NCI-H128 (cell line): ENCODE data around the gene TUBA8.

Source experiments
- DNase-seq: peaks from one replicate; lab custom pipeline; 2025; ENCODE audit not compliant: unreplicated experiment; lab: John Stamatoyannopoulos, UW

The TUBA8 gene

DNA sequence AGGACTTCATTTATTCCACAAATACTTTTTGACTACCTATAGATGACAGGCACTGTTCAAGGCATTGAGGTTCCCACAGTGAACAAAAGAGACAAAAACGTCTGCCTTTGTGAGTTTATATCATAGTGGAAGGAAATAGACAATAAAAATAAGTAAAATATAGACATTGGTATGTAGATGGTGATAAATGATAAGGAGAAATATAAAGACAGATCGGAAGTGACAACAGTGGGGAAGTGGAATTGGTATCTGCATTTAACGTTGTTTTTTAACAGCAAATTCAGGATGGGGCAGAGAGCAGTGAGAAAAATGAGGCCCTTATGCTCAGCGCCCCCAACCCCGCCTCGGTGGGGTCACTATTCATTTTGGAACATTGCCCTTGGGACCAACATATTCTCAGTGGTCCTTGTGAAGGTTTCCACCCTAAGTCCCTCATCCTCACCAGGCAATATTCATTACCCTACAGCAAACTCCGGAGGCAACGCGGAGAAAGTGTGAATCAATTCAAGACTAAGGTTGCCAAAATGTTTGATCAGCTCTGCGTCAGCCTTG lies 33.4 kb upstream of the TUBA8 start:
- DNase-seq = no peak

DNA sequence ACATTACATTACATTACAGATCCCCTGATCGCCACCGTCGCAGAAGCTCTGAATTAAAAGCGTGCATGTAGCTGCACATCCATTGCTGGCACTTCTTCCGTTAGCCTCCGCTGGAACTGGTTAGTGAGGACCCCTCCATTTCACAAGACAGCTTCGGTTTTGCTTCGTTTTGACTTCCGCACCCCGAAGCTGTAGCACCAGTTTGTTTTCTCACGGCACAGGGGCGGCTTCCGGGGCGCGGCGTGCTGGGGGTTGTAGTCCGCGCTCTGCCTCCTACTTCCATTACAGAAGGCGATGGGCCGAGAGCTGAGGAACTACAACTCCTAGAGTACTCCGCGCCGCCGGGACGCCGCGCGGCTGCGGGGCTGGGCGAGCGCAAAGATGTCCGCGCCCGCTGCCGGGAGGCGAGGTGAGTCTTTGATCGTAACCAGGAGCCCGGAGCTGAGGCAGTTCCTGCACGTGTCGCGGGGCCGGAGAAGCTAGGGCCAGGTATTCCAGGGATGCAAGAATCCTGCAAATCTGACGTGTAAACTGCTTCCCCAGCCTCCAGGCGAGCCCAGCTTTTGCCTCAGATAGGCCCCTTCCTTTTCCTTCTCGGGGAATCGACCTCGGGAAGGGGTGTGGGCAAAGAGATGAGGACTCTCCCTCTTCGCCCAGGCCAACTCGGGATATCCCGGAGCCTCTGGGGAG lies 32.8 kb upstream of the TUBA8 start, which contains the start of gene PEX26:
Gene PEX26 (plus strand): TSS at position 352 of the 690 bp plus-strand sequence. CDS start 387 bp downstream, outside the sequence.
- peak; percentile 61 for DNase-seq

DNA sequence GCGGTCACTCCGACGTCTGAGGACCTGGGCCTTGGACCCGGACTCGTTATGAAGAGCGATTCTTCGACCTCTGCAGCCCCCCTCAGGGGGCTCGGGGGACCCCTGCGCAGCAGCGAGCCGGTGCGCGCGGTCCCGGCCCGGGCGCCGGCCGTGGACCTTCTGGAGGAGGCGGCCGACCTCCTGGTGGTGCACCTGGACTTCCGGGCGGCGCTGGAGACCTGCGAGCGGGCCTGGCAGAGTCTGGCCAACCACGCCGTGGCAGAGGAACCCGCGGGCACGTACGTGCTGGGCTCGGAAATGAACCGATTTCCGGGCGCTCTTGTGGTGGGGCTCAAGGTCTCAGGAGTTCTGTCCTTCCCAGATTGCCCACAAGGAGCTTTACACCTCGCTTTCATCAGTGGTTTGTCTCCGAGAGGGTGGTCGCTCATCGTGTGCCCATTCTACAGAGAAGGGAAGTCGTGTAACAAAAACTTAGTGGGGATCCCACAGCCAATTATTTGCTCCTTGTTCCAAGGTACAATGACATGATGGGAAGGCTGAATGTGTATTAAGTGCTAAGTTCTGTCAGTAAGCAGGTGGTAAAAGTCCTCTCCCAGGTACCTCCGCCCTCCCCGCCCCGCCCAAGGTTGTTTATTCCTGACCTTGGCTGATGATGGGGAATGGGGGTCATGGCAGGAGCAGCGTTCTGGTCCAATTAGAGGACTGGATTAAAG lies 32.1 kb upstream of the TUBA8 start:
- no peak for DNase-seq

DNA sequence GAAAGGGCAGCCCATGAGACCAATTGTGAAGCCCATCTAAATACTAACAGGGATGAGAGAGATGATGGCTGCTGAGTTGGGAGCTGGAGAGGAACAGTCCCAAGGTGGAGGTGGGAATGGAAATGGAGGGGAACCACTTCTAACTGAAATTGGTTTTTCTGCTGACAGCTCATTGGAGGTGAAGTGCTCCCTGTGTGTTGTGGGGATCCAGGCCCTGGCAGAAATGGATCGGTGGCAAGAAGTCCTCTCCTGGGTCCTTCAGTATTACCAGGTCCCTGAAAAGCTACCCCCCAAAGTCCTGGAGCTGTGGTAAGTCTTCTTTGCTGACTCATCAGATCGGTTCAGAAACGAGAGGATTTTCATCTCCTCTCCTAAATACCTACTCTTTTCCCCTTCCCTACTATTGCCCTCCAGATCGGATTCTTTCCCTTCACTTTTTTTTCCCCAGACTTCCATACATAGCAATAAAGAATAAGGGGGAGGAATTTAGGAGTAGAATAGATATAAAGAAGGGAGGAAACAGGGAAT lies 30.8 kb upstream of the TUBA8 start:
- DNase-seq = no peak

DNA sequence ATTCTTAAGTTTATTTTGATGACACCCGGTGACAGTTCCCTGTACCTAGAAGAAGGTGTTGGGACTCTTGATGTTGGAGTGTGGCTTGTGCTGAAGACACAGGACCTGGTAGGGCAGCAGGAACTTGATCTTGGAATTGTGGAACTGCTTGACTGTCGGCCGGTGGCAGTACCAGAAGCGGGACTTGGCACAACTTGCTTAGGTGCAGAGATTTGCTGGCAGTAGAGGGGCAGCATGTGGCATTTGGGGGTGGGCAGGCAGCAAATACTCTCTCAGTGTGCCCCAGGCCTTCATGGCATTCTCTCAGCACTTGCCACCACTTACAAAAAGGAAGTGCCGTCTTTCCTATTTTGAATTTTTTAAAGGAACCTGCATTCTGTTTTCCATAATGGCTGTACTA lies 29.2 kb upstream of the TUBA8 start:
- no peak for DNase-seq

DNA sequence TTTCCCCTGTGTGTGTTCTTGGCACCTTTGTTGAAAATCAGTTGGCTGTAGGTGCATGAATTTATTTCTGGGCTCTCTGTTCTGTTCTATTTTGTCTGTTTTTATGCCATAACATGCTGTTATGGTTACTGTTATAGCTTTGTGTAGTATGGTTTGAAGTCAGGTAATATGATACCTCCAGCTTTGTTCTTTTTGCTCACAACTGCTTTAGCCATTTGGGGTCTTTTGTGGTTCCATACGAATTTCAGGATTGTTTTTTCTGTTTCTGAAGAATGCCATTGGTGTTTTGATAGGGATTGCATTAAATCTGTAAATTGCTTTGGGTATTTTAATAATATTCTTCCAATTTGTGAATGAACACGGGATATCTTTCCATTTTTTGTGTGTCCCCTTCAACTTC lies 28.1 kb upstream of the TUBA8 start:
- DNase-seq = no peak

DNA sequence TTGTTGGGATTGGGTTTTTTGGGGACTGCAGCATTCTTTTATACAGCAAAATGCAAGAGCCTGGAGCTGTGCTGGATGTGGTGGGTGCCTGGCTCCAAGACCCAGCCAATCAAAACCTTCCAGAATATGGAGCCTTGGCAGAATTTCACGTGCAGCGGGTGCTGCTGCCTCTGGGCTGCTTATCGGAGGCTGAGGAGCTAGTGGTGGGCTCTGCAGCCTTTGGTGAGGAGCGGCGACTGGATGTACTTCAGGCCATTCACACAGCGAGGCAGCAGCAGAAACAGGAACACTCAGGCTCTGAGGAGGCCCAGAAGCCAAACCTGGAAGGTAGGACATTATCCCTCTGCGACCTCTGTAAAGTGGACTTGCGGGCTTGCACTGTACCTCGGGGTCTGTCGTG lies 27.2 kb upstream of the TUBA8 start:
- no peak for DNase-seq

DNA sequence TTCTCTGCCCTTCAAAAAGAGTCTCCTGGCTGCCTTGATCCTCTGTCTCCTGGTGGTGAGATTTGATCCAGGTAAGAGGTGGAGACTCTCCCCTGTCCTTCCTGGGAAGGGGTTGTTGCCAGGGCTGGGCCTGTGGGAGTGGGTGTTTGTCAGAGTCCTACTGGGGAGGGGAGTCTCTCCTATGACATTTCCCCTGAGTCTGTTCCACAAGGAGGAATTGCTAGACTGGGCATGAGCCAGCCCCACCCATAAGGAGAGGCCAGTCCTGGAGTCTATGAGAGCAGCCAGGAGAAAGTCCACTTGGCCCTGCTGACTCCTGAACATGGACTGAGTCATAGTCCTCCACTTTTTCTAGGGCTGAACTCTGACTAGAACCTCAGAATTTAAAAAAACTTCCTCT lies 25.4 kb upstream of the TUBA8 start:
- no peak for DNase-seq

DNA sequence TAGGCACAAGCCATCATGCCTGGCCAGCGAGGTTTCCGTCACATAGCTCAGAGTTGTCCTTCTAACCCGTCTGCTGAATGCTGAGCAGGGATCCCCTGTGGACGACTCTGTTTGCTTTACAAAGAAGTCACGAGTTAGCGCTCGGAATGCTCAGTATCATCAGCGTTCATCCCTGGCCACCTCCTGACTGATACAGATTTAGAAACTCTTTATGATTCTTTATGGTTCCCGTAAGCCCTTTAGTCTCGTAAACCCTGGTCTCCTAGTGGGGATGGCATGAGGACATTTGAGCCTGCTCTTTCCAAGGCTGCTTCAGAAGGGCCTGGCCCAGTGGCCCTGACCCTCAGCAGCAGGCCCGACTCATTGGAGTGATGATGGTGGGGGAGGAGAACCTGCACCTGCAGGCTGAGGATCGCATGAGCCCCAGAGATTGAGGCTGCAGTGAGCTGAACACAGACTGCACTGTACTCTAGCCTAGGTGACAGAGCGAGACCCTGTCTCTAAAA lies 23.2 kb upstream of the TUBA8 start:
- DNase-seq = no peak

DNA sequence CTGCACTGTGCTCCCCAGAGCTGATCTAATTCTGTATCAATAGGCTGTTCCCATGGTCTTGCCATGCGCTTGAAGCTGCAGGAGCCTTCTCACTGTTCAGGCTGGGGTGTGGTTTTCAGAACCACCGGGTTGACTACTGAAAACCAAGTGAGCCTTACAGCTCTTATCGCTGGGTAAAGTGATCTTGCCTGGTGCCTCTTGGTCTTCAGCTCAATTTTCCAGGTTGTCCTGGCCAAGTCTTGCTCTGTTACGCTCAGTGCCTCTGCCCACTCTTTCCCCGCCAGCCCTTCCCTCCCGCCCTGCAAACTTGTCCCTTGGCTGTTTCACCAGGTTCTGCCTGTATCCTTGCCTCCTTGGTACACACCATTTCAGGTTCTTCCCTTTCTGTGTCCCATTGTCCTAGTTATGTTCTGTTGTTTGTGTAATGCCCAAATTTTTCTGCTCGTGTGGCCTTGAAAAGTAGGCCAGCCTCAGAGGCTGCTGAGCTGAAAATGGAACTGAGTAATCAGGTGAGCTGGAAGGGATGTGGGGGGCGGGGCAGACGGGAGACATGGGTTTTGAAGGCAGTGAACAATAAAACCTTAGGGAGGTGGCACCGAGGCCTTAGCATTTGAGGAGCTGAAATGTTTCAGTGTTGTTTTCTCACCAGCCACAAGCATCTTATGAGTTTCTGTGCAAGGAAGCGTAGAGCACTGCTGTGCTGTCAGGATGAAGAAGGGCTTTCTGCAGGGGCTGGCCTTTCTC lies 21.6 kb upstream of the TUBA8 start:
- no peak for DNase-seq

DNA sequence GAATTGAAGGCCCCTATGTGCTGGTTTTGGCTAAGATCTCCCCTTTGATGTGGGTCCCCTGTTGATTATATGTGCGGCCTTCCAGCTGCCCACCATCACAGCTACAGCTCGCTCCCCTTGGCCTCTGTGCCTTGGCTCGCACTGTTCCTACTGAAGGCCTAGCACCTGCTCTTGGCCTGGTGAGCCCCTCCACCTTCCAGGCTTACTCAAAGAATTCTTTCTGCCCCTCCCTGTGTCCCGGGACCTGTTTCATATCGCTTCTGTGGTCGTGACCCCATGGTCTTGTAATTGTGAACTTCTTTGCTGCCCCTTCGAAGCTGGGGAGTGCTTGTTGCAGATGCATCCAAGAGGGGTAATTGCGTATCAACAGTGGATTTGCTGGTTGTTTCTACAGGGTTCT lies 20.3 kb upstream of the TUBA8 start:
- DNase-seq = no peak

DNA sequence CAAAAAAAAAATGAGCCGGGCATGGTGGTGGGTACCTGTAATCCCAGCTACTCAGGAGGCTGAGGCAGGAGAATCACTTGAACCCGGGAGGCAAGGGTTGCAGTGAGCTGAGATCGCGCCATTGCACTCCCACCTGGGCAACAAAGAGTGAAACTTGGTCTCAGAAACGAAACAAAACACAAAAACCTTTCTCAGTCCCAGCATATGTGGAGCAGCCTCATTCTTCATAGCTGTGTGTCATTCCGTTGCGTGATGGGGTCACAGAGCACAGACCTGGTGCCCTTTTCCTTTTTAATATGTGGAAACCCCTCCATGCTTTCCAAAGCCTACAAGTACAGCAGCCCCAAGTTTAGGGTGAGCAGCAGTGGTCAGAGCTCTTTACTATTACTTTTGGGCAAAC lies 19.1 kb upstream of the TUBA8 start:
- no peak for DNase-seq

DNA sequence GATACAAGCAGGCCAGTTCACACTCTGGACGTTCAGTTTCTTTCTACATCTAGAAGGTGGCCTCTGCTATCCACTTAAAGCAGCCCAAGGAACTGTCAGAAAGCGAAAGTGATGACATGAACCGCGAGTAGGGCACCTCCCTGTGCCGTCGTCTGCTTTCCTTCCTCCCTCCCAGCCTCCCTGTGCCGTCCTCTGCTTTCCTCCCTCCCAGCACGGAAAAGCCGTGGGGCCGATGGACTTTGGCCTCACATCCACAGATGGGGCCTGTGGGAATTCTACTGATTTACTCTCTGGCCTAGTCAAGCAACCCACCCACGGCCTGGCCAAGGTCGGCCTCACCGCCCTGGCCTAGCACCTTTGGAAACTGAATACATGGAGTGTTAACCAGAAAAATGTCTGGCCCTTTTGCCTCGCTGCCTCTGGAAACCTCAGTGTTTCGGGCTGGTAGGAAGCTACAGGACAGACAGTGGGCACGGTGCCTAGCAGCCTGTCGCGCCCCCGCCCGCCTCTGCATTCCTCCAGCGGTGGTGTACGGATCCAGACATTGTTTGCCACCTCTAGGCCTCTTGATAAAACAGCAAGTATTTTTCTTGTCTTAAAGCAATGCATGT lies 18.6 kb upstream of the TUBA8 start:
- no peak for DNase-seq

DNA sequence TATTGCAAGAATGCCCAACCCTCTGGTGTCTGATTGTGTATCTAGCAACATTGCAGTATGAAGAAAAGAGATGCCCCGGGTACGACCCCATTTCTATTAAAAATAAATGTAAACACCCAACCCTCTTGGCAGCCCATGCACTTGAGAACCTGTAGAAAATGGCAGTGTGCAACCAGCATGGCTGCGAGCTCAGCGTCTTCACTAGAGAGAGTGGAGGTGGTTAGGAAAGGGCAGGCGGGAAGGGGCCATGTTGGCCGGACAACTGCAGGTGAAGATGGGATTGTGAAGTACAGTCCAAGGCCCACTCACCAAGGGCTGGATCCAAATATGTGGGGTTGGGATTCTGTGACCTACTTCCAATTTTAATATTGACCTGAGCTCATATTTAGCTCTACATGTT lies 16.9 kb upstream of the TUBA8 start:
- no peak for DNase-seq

DNA sequence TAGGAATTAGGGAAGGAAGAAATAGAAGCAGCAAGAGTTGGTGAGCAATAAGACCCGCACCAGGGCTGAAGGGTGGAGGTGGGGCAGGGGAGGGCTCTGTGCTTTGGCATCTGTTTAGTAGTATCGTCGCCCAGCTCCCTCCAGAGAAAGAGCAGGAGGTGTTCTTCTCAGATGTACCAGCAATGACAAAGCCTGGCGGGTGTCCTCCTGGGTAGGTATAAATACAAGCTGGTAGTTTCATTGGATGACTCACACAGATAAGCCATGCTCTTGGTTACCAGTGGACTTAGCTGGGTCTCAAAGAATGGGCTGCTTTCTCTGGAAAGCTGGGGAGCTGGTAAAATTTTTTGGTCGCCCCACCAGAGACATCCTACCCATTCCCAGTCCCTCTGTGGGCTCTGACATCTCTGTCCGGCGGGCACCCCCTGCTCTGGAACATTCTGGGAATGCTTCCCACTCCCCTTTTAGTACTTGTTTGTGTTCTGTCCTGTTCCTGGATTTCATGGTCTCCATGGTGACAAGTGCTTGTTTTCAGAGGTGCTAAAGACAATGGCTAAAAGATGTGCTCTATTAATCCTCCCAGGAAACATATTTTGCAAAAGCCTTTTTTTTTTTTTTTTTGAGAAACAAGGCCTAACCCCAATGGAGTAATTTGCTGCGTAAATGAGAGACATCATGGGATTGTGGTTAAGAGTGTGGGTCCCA lies 15.4 kb upstream of the TUBA8 start:
- DNase-seq = no peak

DNA sequence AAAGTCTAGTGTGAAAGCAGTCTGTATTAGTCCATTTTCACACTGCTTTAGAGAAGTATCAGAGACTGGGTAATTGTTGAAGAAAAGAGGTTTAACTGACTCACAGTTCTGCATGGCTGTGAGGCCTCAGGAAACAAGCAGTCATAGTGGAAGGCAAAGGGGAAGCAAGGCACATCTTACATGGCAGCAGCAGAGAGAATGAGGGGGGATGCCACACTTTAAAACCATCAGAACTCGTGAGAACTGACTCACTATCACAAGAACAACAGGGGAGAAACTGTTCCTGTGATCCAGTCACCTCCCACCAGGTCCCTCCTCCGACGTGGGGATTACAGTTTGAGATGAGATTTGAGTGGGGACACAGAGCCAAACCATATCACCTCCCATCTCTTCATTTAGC lies 13.8 kb upstream of the TUBA8 start:
- no peak for DNase-seq

DNA sequence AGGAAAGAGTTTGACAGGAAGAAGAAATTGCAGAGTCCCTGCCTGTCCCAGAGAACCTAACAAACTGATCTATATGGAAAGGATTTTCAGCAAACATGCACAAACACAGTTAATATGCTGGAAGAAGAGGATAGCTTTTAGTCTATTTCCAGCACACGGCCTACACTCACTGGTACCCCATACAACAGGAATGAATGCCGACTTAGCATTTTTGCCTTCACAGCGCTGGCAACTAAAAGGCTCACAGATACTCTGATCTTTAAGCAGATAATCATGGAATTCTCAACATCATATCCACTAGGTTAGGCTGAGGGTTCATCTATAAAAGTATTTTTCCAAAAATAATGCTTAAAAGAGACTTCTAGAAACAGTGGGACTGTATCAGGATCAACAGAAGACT lies 9.8 kb upstream of the TUBA8 start:
- no peak for DNase-seq

DNA sequence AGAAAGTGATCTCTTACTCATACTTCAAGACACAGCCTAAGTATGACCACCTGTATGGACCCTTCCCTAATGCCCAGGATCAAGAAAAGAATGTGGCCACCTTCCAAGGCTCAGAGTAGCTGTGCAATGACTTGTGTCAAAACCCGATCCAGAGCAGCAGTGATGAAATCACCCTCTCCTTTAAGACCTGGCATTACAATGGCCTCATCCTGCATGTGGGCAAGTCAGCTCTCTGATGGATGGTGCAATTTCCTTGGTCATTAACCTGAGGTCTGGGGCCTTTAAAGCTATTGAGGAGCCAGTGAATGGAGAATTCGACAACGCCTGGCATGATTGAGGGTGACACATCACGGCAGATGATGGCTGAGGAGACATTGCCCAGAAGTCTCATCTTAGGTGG lies 9.1 kb upstream of the TUBA8 start:
- no peak for DNase-seq

DNA sequence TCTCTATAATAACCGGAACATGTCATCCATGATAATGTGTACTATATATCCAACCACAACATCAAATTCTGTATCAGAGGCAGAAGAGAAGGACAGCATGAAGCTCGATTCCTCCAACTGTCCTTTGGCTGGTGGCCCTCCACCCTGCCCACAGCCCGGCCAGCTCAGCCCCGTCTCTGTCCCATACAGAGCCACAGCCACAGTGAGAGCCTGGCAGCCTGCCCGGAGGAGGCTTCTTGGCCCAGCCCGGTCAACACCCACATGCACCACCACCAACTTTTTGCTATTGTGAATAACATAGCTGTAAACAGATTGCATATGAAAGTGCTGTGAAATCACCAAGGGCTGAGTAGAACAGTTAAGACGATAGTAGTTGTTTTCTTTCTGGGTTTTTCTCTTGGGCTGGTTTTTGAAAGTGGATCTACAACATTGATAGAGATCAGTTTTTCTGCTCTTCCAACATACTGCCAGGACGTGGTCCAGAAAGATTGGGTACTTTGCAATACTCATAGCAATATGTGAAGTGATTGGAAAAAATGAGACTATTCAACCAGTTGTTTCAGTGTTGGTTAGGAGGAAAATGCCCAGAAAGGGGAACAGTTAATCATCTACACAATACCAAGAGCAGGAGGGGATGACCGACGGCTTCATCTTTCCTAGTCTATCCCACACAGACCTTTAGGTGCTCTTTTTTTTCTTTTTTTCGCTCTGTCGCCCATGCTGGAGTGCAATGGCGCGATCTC lies 6.9 kb upstream of the TUBA8 start:
- no peak for DNase-seq

DNA sequence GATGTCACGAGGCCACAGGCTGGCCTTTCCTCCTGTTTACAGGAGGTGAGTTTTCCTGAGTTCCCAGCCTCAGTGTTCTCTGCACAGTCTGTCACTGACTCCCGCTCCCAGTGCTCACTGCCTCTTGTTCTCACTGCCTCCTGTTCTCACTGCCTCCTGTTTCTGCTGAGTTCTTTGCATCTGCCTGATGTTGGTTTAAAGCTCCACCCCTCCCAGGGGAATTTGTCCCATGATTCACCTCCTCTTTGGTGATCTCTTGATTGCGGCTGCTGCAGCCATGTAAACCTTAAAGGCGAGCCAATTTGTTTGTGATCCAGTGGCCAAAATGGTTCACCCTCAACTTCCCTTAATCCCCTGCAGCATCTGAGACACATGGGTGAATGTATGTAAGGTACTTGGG lies 6.0 kb upstream of the TUBA8 start:
- DNase-seq = no peak
